ENCODE data around the gene ZNF579.

ZNF579 gene

GRCh38 chr19:55580628-55581144 is at the start of gene ZNF579:
ZNF579 (minus strand) TSS chr19:55580848; CDS start chr19:55579639, 1,209 bp downstream.
- Histone ChIP-seq H3K4me1 (ENCODE audit: insufficient read depth, low read length) (peaks cover 18% of the 10 kb centered on the region), H3K27ac (ENCODE audit: low read depth, low read length) (peak within 1 kb of the TSS; percentile 90), H3K36me3 (ENCODE audit: insufficient read depth, low read length) (no peaks in the 10 kb centered on the region), H3K9ac (ENCODE audit: low read length) (peak within 1 kb of the TSS; percentile 61), H3K27me3 (ENCODE audit: control insufficient read depth in 1 of 2, insufficient read depth in 2 of 2, low read length in 2 of 2) (no peaks in the 10 kb centered on the region), H3K9me3 (ENCODE audit: low read length) (no peaks in the 10 kb centered on the region), H3K4me3 (ENCODE audit: low read depth in 1 of 2, low read length in 2 of 2) (peak within 1 kb of the TSS; percentile 81 to 91)

GRCh38 chr19:55626350-55626749 is 45.7 kb upstream of the ZNF579 start:
- Histone ChIP-seq H3K4me3 (ENCODE audit: low read depth in 1 of 2, low read length in 2 of 2) (no peak overlapping the region), H3K27ac (ENCODE audit: low read depth, low read length) (no peak overlapping the region), H3K36me3 (ENCODE audit: insufficient read depth, low read length) (no peaks in the 10 kb centered on the region), H3K9me3 (ENCODE audit: low read length) (no peaks in the 10 kb centered on the region), H3K4me1 (ENCODE audit: insufficient read depth, low read length) (peaks cover 7% of the 10 kb centered on the region), H3K27me3 (ENCODE audit: control insufficient read depth in 1 of 2, insufficient read depth in 2 of 2, low read length in 2 of 2) (no peaks in the 10 kb centered on the region), H3K9ac (ENCODE audit: low read length) (no peak overlapping the region)

- Histone ChIP-seq H3K9ac (ENCODE audit: low read length) (no peak overlapping the region), H3K4me1 (ENCODE audit: insufficient read depth, low read length) (peaks cover 7% of the 10 kb centered on the region), H3K4me3 (ENCODE audit: low read depth in 1 of 2, low read length in 2 of 2) (peak overlapping the region; percentile 24 to 77), H3K36me3 (ENCODE audit: insufficient read depth, low read length) (no peaks in the 10 kb centered on the region), H3K9me3 (ENCODE audit: low read length) (no peaks in the 10 kb centered on the region), H3K27me3 (ENCODE audit: control insufficient read depth in 1 of 2, insufficient read depth in 2 of 2, low read length in 2 of 2) (no peaks in the 10 kb centered on the region), H3K27ac (ENCODE audit: low read depth, low read length) (no peak overlapping the region)
Observed at GRCh38 chr19:55625004-55625326, 44.3 kb upstream of the ZNF579 start.

GRCh38 chr19:55624109-55625003 is 43.7 kb upstream of the ZNF579 start, which contains the start of gene ZNF784:
ZNF784 (minus strand) TSS chr19:55624566; CDS start chr19:55624561, 5 bp downstream.
- no peaks in the 10 kb centered on the region for H3K9me3 ChIP-seq (ENCODE audit: low read length)
- no peak within 1 kb of the TSS for H3K9ac ChIP-seq (ENCODE audit: low read length)
- peak within 1 kb of the TSS; percentile 62 to 77 for H3K4me3 ChIP-seq (ENCODE audit: low read depth in 1 of 2, low read length in 2 of 2)

GRCh38 chr19:55623561-55623960 is 42.9 kb upstream of the ZNF579 start:
- H3K9me3 ChIP-seq (ENCODE audit: low read length): no peaks in the 10 kb centered on the region
- peaks cover 7% of the 10 kb centered on the region for H3K4me1 ChIP-seq (ENCODE audit: insufficient read depth, low read length)
- H3K4me3 ChIP-seq (ENCODE audit: low read depth in 1 of 2, low read length in 2 of 2): peak overlapping the region in 1 of 2 donors; percentile 45
- no peaks in the 10 kb centered on the region for H3K27me3 ChIP-seq (ENCODE audit: control insufficient read depth in 1 of 2, insufficient read depth in 2 of 2, low read length in 2 of 2)
- no peak overlapping the region for H3K9ac ChIP-seq (ENCODE audit: low read length)
- H3K36me3 ChIP-seq (ENCODE audit: insufficient read depth, low read length): no peaks in the 10 kb centered on the region
- H3K27ac ChIP-seq (ENCODE audit: low read depth, low read length): no peak overlapping the region

More at GRCh38 chr19:55624109-55625003, 43.7 kb upstream of the ZNF579 start, which contains the start of gene ZNF784:
- H3K27ac ChIP-seq (ENCODE audit: low read depth, low read length): peak within 1 kb of the TSS; percentile 55
- peaks cover 7% of the 10 kb centered on the region for H3K4me1 ChIP-seq (ENCODE audit: insufficient read depth, low read length)
- H3K27me3 ChIP-seq (ENCODE audit: control insufficient read depth in 1 of 2, insufficient read depth in 2 of 2, low read length in 2 of 2): no peaks in the 10 kb centered on the region
- no peaks in the 10 kb centered on the region for H3K36me3 ChIP-seq (ENCODE audit: insufficient read depth, low read length)

- no peaks in the 10 kb centered on the region for H3K27me3 ChIP-seq (ENCODE audit: control insufficient read depth in 1 of 2, insufficient read depth in 2 of 2, low read length in 2 of 2)
- H3K4me3 ChIP-seq (ENCODE audit: low read depth in 1 of 2, low read length in 2 of 2): no peak overlapping the region
- no peak overlapping the region for H3K27ac ChIP-seq (ENCODE audit: low read depth, low read length)
- no peaks in the 10 kb centered on the region for H3K36me3 ChIP-seq (ENCODE audit: insufficient read depth, low read length)
- no peak overlapping the region for H3K9ac ChIP-seq (ENCODE audit: low read length)
- H3K4me1 ChIP-seq (ENCODE audit: insufficient read depth, low read length): peaks cover 7% of the 10 kb centered on the region
- no peaks in the 10 kb centered on the region for H3K9me3 ChIP-seq (ENCODE audit: low read length)
Observed at GRCh38 chr19:55623130-55623529, 42.5 kb upstream of the ZNF579 start.

- Histone ChIP-seq H3K27ac (ENCODE audit: low read depth, low read length) (no peak overlapping the region), H3K4me1 (ENCODE audit: insufficient read depth, low read length) (peaks cover 7% of the 10 kb centered on the region), H3K36me3 (ENCODE audit: insufficient read depth, low read length) (no peaks in the 10 kb centered on the region), H3K9ac (ENCODE audit: low read length) (no peak overlapping the region), H3K4me3 (ENCODE audit: low read depth in 1 of 2, low read length in 2 of 2) (no peak overlapping the region), H3K9me3 (ENCODE audit: low read length) (no peaks in the 10 kb centered on the region), H3K27me3 (ENCODE audit: control insufficient read depth in 1 of 2, insufficient read depth in 2 of 2, low read length in 2 of 2) (no peaks in the 10 kb centered on the region)
Observed at GRCh38 chr19:55622242-55622969, 41.8 kb upstream of the ZNF579 start.

- Histone ChIP-seq H3K9me3 (ENCODE audit: low read length) (no peaks in the 10 kb centered on the region), H3K4me3 (ENCODE audit: low read depth in 1 of 2, low read length in 2 of 2) (no peak overlapping the region), H3K27ac (ENCODE audit: low read depth, low read length) (no peak overlapping the region), H3K27me3 (ENCODE audit: control insufficient read depth in 1 of 2, insufficient read depth in 2 of 2, low read length in 2 of 2) (no peaks in the 10 kb centered on the region), H3K36me3 (ENCODE audit: insufficient read depth, low read length) (peaks cover 2% of the 10 kb centered on the region), H3K4me1 (ENCODE audit: insufficient read depth, low read length) (peaks cover 7% of the 10 kb centered on the region), H3K9ac (ENCODE audit: low read length) (no peak overlapping the region)
Observed at GRCh38 chr19:55621673-55622231, 41.1 kb upstream of the ZNF579 start.

- Histone ChIP-seq H3K9ac (ENCODE audit: low read length) (no peak overlapping the region), H3K36me3 (ENCODE audit: insufficient read depth, low read length) (peaks cover 7% of the 10 kb centered on the region), H3K4me3 (ENCODE audit: low read depth in 1 of 2, low read length in 2 of 2) (no peak overlapping the region), H3K9me3 (ENCODE audit: low read length) (no peaks in the 10 kb centered on the region), H3K27ac (ENCODE audit: low read depth, low read length) (no peak overlapping the region), H3K4me1 (ENCODE audit: insufficient read depth, low read length) (peaks cover 7% of the 10 kb centered on the region), H3K27me3 (ENCODE audit: control insufficient read depth in 1 of 2, insufficient read depth in 2 of 2, low read length in 2 of 2) (no peaks in the 10 kb centered on the region)
Observed at GRCh38 chr19:55621205-55621672, 40.6 kb upstream of the ZNF579 start.

GRCh38 chr19:55620410-55621204 is 40.0 kb upstream of the ZNF579 start:
- H3K36me3 ChIP-seq (ENCODE audit: insufficient read depth, low read length): peaks cover 9% of the 10 kb centered on the region

More at GRCh38 chr19:55620410-55621204, 40.0 kb upstream of the ZNF579 start:
- H3K9ac ChIP-seq (ENCODE audit: low read length): no peak overlapping the region
- H3K27ac ChIP-seq (ENCODE audit: low read depth, low read length): no peak overlapping the region
- no peaks in the 10 kb centered on the region for H3K27me3 ChIP-seq (ENCODE audit: control insufficient read depth in 1 of 2, insufficient read depth in 2 of 2, low read length in 2 of 2)
- no peaks in the 10 kb centered on the region for H3K9me3 ChIP-seq (ENCODE audit: low read length)
- no peak overlapping the region for H3K4me3 ChIP-seq (ENCODE audit: low read depth in 1 of 2, low read length in 2 of 2)
- peaks cover 7% of the 10 kb centered on the region for H3K4me1 ChIP-seq (ENCODE audit: insufficient read depth, low read length)
